Fibroblast of villous mesenchyme (primary cell): Measurements from ENCODE around the gene RNF208. TPM values are rescaled to one million over a fixed set of nuclear protein-coding genes. Genes with fewer than 3 reads are reported as not detected.

ENCODE experiments used
- DNase-seq: peaks from one replicate; pipeline ENCODE4 v3.0.0-alpha.2; 2010; ENCODE audit warnings: low read depth
- H3K4me3 ChIP-seq: 2 replicates; pipeline ENCODE4 v1.5.1; 2011; ENCODE audit warnings: low read depth, mild to moderate bottlenecking, low read length
- CTCF ChIP-seq: IDR thresholded peaks from 2 replicates; pipeline ENCODE4 v1.5.1; 2012; ENCODE audit warnings: low read depth, mild to moderate bottlenecking, low read length; ENCODE audit not compliant: insufficient read depth
- total RNA-seq: library from RNA; depleted of rRNA; stranded (reverse); fragments of >200 nt; gene quantifications from 2 replicates; pipeline ENCODE4 v1.2.3, GENCODE V29; 2012

The RNF208 gene
- total RNA-seq, 1 donor: under 0.01 TPM

- no peak for TF ChIP-seq CTCF
- no peak overlapping the region for H3K4me3 ChIP-seq
- DNase-seq: no peak
Measured at GRCh38 chr9:137227853-137228505, 5.9 kb upstream of the RNF208 start.

GRCh38 chr9:137227054-137227852, 5.2 kb upstream of the RNF208 start, which contains the start of gene RNF224:
Gene RNF224, plus strand, starts transcription at chr9:137227502. Its CDS starts 834 bp downstream, at chr9:137228336.
- TF ChIP-seq CTCF: peak; percentile 88
- peak; percentile 70 for DNase-seq
- no peak within 1 kb of the TSS for H3K4me3 ChIP-seq

GRCh38 chr9:137226338-137227053, 4.5 kb upstream of the RNF208 start:
- no peak for TF ChIP-seq CTCF
- H3K4me3 ChIP-seq: no peak overlapping the region
- no peak for DNase-seq

- DNase-seq: no peak
- no peak overlapping the region for H3K4me3 ChIP-seq
- TF ChIP-seq CTCF: no peak
Measured at GRCh38 chr9:137225699-137226331, 3.8 kb upstream of the RNF208 start.

- H3K4me3 ChIP-seq: peak within 1 kb of the TSS; percentile 88
- no peak for DNase-seq
- TF ChIP-seq CTCF: no peak
Measured at GRCh38 chr9:137224830-137225694, 3.0 kb upstream of the RNF208 start, which contains the start of gene CYSRT1. Gene CYSRT1, plus strand, starts transcription at chr9:137225174. Its CDS starts 448 bp downstream, at chr9:137225622.
